Tibial nerve (tissue), 4 donors: ENCODE measurements around the gene ZNF646.

Experiments used
- EP300 ChIP-seq, 2 donors: sonication (generic); formaldehyde crosslinking; IDR thresholded peaks; one replicate each; pipeline ENCODE4 v1.6.1; 2017; ENCODE audit warnings: antibody characterized with exemption in 2 of 2, mild to moderate bottlenecking in 1 of 2
- POLR2A ChIP-seq, 2 donors: fragments of 450-650 bp; IDR thresholded peaks; one replicate each; pipeline ENCODE4 v1.6.1; 2017; ENCODE audit warnings: antibody characterized with exemption in 2 of 2, mild to moderate bottlenecking in 2 of 2, moderate library complexity in 2 of 2
- TF ChIP-seq, protein P1 (sequence below), 5 experiments: fragments of 200-600 bp in 3 of 5; fragments of 450-650 bp in 2 of 5; sonication (generic) in 3 of 5; IDR thresholded peaks; one replicate each; pipeline ENCODE4 v1.5.1; 2016 to 2019; ENCODE audit warnings: antibody characterized with exemption in 5 of 5, mild to moderate bottlenecking in 3 of 5, moderate library complexity in 2 of 5

DNA sequence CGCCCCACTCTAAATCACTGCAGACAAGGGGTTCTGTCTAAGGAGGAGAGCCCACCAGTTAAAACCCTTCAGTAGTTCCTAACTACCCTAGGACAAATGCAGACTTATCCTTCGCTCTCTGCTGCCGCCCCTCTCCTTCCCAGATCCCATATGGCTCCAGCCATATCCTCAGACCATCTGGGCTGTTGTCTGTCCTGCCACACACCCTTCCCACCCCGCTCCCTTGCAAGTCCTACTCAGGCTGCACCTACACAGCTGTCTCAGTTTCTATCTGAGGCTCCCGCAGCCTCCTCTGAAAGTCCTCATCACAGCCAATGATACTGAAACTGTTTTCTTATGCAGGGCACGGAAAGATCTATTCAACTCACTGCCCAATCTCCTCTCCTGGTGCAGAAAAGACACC, 33.2 kb downstream of the ZNF646 start:
- TF ChIP-seq POLR2A (IDR thresholded peaks at IDR 0.05) (no peak), EP300 (IDR thresholded peaks at IDR 0.05) (no peak)
- TF ChIP-seq, protein P1, sequence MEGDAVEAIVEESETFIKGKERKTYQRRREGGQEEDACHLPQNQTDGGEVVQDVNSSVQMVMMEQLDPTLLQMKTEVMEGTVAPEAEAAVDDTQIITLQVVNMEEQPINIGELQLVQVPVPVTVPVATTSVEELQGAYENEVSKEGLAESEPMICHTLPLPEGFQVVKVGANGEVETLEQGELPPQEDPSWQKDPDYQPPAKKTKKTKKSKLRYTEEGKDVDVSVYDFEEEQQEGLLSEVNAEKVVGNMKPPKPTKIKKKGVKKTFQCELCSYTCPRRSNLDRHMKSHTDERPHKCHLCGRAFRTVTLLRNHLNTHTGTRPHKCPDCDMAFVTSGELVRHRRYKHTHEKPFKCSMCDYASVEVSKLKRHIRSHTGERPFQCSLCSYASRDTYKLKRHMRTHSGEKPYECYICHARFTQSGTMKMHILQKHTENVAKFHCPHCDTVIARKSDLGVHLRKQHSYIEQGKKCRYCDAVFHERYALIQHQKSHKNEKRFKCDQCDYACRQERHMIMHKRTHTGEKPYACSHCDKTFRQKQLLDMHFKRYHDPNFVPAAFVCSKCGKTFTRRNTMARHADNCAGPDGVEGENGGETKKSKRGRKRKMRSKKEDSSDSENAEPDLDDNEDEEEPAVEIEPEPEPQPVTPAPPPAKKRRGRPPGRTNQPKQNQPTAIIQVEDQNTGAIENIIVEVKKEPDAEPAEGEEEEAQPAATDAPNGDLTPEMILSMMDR (IDR thresholded peaks at IDR 0.05) = no peak
